NCI-H510A (cell line): ENCODE measurements around the gene SOAT2.

ENCODE experiments used
- DNase-seq: peaks from one replicate; lab custom pipeline; 2025; lab: John Stamatoyannopoulos, UW

SOAT2 gene

DNA sequence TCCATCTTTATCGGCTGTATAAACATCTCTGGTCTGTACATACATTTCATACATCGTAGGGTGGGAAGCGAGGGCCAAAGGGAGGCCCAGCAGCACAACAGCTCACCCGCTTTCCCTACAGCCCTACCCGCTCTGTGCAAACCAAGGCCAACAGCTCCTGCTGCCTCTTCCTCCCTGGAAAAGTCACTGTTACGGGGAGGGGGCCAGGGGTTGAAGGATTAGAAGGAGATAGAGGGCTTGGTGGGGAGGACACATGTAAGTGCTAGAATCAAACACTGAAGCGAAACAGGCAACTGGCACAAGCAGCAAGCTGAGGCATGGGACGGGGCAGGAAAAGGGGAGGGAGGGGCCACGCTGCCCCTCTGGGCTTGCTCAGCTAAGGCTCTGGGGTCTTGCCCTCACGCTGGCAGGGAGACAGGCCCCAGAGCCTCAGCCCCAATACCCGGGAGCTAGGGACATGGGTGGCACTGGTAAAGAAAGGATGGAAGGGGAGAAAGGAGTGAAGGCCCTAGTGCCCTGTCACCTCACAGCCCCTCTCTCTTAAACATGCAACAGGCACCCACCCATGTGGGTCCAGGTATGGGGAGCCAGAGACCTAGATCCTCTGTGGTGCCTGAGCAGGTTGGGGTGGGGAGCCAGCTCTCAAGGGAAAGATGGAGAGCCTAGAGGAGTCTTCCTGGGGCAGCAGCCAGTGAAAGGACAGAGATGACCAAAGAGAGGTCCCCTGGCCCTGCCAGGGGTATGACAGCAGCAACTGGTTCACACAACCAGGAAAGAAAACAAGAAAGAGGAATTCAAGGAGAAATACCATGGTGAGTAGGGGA, 38.5 kb upstream of the SOAT2 start:
- no peak for DNase-seq

DNA sequence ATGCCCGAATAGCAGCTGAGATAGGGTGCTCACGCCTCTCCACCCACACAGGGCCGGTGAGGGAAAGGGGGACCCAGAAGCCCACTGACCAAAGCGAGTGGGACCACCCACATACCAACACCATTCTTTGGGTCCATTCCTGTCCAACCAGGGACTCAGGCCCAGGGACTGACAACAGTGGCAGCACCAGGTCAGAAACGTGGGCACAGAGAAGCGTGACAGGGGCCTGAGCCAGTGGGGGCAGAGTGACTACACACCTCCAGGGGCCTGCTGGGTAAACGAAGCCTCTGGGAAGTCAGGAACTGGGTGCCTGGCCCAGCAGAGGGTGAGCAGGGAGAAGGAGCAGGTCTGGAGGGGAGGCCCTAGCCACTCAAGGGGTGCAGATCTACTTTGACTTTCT, 37.8 kb upstream of the SOAT2 start:
- no peak for DNase-seq

- DNase-seq: peak; percentile 65
These were observed 37.0 kb upstream of the SOAT2 start for GRCh38 chr12:53065975-53066931.

- no peak for DNase-seq
These were observed 36.0 kb upstream of the SOAT2 start for GRCh38 chr12:53067074-53067992.

DNA sequence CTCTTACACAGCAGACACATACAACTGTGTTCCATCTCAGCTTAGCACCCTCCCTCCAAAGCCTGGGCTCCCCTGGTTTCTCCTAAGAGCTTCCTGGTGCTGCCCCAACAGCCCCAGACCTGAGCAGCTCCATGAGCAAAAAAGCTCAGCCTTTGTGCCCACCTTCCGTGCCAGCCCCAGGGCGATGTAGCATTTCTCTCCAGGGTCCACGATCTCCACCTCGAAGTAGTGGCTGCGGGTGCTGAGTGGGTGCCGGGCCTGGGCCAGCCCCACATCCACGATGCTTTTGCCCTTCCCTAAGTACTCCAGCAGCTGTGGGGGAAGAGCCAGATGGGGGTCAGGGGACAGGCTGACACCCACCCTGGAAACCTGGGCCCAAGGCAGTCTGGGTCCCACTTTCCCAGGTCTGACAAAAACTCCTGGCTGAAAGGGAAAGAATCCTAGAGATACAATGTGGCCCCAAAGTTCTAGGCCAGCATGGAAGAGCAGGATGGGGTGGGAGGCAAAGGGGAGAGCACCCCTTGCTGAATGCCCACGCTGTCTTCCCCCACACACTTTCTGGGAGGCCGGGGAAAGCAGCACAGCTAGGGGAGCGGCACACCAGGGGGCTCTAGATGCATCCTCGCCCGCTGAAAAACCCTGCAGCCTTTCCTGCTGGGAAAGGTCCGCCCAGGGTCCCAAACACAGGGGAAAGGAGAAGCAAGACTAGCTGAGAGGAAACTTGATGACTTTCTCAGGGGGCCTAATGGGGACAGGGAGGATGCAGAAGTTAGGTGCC, 35.1 kb upstream of the SOAT2 start:
- no peak for DNase-seq

DNA sequence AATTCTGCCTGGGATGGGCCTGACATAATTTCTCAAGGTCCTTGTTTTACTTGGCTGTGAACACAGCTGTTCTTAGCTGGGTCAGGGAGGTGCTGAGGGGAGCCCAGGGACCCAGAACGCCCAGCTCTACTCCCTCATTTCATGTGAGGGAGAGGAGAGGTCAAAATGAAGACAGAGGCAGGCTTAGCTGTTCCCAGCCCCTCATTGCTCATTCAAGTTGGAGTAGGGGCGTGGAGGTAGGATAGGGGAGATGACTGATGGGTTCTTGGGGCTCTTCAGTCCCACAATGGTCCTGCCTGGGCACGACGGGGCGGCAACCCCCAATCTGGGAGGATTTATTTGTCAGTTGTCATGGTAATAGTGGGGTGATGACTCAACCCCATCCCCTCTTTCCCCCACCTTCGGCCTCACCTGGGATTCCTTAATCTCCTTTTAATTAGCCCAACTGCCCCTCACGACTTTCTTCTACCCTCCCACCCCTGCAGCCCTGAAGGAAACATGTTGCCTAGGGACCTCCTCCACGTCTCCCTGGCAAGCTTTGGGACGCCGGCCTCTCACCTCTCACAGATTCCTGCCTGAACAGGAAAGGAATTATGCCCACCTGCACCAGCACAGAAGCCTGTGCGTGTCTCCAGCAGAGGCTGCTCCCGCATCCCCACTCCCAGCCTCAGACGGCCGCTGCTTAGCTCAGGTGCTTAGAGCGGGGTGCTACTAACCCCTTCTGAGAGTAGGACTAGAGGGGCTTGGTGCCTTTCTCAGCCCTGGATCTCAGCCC, 34.3 kb upstream of the SOAT2 start:
- no peak for DNase-seq

DNA sequence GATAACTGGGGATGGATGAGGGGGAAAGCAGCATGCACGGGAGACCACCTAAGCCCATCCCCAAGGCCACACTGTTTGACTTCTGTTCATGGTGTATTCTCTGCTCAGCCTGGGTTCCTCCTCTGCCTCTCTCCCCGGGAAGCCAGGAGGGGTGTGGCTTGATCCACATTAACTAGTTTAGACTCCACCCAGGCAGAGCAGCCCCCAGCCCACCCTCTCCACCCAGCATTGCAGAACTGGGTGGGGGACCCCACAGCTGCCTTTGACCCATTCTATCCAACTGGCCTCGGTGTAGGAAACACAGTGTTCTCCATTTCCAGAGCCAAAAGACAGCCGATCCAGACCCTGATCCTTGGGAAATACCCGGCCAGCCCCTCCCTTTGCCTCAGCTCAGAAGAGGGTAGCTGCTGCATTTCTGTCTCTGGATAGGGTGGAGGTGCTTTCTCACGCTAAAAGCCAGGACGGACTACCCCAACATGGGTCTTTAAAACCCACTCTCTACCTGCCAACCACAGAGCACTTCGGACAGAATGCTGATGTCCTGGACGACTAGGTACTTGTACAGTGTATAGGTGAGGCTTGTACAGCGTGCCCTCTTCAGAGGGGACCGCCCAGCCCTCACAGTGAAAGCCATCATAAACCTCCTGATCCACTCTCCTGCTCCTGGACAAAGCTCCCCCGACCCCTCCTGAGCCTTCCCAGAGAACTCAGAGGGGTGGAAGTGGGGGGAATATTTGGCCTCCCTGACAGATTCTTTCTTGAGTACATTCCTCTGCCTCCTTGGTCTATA, 33.5 kb upstream of the SOAT2 start:
- no peak for DNase-seq

DNA sequence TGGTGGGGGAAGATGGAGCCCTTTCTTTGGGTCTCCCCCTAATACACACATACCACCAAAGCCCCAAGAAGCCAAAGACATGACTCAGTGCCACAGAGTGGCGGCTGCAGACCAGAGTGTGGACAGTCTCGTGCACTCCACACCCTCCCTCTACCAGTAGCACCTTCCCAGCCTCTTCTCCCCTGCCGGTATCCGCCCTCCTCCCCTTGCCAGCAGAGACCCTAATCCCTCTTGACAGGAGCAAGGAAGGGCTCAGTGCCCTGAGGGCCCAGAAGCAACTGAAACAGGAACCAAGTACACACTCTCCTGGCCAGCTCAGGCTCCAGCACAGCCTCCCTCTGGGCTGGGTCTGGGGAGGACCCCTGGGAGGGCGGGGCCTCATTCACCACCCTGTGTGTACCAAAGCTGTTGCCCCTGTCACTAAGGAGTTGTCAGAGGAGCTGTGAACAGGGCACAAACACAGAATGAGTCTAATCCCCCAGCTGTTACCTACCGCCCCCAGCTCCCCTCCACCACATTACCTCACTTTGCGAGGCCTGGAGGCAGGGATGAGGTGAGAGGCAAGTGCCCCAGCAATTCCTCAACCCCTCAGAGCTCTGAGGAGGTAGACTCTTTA, 32.3 kb upstream of the SOAT2 start:
- DNase-seq: no peak

DNA sequence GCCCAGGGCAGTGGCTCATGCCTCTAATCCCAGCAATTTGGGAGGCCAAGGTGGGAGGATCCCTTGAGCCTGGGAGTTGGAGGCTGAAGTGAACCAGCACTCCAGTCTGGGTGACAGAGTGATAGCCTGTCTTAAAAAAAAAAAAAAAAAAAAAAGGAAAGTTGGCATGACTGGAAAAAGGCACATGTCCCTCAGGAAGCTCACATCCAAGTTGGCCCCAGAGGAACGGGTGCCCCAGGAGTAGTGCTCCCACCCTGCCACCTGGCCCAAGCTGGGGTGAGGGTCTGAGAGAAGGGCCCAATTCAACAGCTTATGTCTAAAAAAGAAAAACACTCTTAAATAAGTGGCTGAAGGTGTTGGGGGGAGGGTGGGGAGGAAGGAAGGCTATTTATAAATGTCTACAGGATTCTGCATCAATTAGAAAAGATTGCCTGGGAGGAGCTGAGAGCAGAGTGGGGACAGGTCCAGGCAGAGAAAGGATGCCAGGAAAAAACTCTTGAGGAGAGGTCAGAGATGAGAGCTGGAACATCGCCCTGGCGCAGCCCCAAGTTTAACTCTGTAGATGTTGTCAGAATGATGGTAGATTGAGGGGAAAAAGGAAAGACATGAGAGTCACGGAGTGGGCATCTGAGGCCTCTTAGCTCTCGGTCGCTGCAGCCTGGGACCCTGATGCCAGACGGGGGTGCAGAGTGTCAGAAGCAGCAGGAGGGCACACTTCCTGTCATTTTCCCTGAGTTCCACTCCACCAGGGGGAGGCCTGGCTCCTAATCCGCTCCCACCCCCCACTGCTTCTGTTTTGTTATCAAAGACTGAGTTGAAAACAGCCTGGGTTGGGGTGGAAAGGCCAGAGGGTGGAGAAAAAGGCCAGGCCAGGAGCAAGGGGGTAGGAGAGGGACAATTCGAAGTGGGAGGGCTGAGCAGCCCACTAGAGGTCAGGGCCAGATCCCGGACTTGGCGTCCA, 31.4 kb upstream of the SOAT2 start:
- DNase-seq: no peak

DNA sequence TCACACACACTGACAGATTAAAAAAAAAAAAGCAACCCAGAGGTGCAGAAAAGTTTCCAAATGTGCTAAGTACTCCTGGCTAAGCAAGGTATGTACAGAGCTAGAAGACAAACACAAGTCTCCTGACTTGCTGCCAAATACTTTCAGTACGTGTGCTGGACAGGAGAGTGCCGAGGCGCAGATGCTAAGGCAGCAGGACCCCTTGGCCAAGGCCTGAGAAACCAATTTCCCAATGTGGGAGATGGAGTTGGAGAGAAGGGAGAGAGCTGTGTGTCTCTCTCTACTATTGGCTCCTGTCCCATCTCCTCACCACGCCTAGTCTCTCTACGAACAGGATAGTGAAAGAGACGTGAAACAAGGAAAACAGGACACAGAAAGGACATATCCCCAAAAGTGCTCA, 29.4 kb upstream of the SOAT2 start:
- DNase-seq: no peak

GRCh38 chr12:53074283-53074998, 28.8 kb upstream of the SOAT2 start:
- DNase-seq: no peak

GRCh38 chr12:53074999-53075370, 28.3 kb upstream of the SOAT2 start:
- DNase-seq: no peak

GRCh38 chr12:53076461-53076860, 26.8 kb upstream of the SOAT2 start:
- DNase-seq: no peak

DNA sequence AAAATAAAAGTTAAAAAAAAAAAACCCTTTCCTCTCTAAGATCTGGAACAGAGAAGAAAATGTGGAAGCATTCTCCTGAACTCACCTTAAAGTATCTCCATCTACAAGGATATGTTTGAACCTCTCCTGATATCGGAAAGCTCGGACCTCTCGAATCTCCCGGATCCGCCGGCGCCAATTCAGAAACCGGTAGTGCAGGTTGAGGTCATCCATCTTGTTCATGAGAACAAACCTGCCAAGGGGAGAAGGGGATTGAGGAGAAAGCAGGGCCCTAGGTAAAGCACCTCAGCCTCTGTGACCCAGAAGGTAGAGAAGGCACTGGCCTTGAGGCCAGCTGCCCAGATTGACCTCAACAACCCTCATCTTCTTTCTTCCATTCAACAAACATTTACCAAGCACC, 26.3 kb upstream of the SOAT2 start:
- peak; percentile 62 for DNase-seq

DNA sequence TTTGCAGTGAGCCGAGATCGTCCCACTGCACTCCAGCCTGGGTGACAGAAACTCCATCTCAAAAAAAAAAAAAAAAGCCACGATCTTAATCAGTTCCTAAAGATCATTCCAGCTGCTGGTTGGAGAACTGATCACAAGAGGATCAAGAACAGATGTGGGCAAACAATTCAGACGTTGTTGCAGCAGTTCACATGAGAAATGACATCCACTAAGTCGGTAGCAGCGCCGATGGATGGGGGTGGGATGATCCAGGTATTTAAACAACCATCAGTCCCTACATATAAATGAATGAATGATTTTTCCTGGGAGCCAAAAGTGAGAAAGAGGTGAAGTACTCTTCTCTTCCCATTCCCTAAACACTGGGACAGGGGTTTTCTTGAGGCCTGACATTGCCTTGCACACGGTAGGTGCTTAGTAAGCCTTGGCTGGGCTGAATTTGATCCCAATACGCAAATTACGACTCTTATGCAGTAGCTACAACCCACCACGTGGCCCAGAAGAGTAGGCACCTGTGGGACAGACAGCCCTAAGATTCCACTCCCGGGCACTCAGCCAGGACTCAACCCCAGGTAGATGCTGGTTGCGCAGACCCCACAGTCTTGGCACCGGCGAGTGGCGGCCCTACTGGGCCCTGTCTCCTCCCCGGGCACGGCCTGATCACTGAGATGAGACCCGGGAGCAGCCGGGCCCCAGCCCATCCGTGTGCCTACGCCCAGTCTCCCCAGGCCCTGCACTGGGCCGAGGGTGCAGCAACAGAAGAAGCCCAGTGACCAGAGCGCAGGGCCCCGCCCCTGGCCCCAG, 24.7 kb upstream of the SOAT2 start:
- no peak for DNase-seq
